Measurements from ENCODE around the gene KLRC3.
"Not testable (repeated sequence)": the region's sequence is repeated elsewhere in the genome, so short reads cannot be mapped to it uniquely, and the experiment has no call there.

DNA sequence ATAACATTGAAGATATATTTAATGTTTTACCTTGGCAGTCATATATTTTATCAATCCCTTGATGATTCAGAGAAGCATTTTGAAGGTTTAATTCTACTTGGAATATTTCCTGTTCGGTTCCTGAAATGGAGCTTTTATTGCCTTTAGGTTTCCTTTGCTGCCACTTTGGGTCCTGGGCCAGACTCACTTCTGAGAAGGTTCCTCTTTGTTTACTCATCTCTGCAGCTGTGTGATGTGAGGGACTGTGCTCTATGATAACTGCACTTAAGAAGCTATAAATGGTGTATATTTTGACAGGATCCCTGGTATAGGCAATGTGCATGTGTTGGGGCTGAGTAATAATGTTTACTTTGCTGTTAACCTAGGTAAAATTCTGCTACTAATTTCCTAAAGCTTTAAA lies at the start of gene KLRC3:
- not testable (repeated sequence) for TF ChIP-seq ZFP30 (CRISPR knock-in tag; IDR thresholded peaks at IDR 0.05); ARNTL (CRISPR knock-in tag; IDR thresholded peaks at IDR 0.05; ENCODE audit: borderline replicate concordance, low read depth); PATZ1 (CRISPR knock-in tag; IDR thresholded peaks at IDR 0.05; ENCODE audit: borderline replicate concordance); ZNF8 (CRISPR knock-in tag; IDR thresholded peaks at IDR 0.05); BACH2 (CRISPR knock-in tag; IDR thresholded peaks at IDR 0.05; ENCODE audit: borderline replicate concordance); ISL1 (CRISPR knock-in tag; IDR thresholded peaks at IDR 0.05); CSDC2 (CRISPR knock-in tag; IDR thresholded peaks at IDR 0.05); POU6F1 (CRISPR knock-in tag; IDR thresholded peaks at IDR 0.05; ENCODE audit: borderline replicate concordance, low read depth); TOX (CRISPR knock-in tag; IDR thresholded peaks at IDR 0.05; ENCODE audit: borderline replicate concordance); ESRRG (CRISPR knock-in tag; IDR thresholded peaks at IDR 0.05); RARB (CRISPR knock-in tag; IDR thresholded peaks at IDR 0.05)
- TF ChIP-seq, protein P1, sequence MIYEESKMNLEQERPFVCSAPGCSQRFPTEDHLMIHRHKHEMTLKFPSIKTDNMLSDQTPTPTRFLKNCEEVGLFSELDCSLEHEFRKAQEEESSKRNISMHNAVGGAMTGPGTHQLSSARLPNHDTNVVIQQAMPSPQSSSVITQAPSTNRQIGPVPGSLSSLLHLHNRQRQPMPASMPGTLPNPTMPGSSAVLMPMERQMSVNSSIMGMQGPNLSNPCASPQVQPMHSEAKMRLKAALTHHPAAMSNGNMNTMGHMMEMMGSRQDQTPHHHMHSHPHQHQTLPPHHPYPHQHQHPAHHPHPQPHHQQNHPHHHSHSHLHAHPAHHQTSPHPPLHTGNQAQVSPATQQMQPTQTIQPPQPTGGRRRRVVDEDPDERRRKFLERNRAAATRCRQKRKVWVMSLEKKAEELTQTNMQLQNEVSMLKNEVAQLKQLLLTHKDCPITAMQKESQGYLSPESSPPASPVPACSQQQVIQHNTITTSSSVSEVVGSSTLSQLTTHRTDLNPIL (CRISPR knock-in tag; IDR thresholded peaks at IDR 0.05; ENCODE audit: low read depth): not testable (repeated sequence)

Data from SK-N-SH treated with all-trans-retinoic acid at 6 μM for 48 hours (cell line).